ENCODE data around the gene SRRM5.

DNA sequence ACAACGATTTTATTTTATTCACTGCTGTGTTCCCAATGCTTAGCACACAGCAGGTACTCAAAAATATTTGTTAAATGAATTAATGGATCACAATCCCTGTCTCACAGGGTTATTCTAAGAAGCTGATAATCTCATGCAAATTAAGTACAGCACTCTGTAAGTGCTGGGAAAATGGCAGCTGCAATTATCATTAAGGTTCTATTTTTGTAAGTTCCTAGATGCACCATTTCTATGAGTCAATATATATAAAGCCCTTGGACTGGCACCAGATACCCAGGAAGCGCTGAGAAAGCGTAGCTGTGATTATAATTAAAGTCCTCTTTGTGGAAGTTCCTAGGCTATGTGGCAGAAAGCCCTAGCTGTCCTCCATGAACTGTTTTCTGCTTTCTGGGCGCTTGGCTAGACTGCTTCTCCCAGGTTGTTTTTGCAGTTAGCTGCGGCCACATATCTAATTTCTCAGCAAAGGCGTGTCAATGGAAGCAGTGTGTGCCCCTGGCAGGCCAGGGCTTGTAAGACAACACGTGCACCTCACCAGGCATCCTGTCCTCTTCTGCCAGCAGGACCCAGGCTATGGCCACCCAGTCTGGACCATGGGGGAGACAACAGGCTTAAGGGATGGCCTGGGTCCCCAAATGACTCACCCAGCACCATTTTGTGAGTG is 5.2 kb upstream of the SRRM5 start:
- TF ChIP-seq CTBP1 (IDR thresholded peaks at IDR 0.05; ENCODE audit: borderline replicate concordance) (no peak), BHLHE40 (IDR thresholded peaks at IDR 0.05; ENCODE audit: borderline replicate concordance) (no peak), ARNT (IDR thresholded peaks at IDR 0.05) (no peak), ELF4 (IDR thresholded peaks at IDR 0.05) (no peak), SUZ12 (IDR thresholded peaks at IDR 0.05) (no peak), FOXA1 (IDR thresholded peaks at IDR 0.05) (no peak), ZNF384 (IDR thresholded peaks at IDR 0.05) (no peak), TARDBP (IDR thresholded peaks at IDR 0.05) (no peak), SP1 (IDR thresholded peaks at IDR 0.05) (no peak), FOXK2 (IDR thresholded peaks at IDR 0.05) (no peak), NFRKB (IDR thresholded peaks at IDR 0.05) (no peak), FOXM1 (IDR thresholded peaks at IDR 0.05; ENCODE audit: borderline replicate concordance) (no peak)
